Measurements from ENCODE around the gene CD58.

The CD58 gene

GRCh38 chr1:116472431-116472961, 98.3 kb downstream of the CD58 start:
- no peak for TF ChIP-seq CTCF (IDR thresholded peaks at IDR 0.05; ENCODE audit: low read depth, low read length)
- no peak overlapping the region for H3K4me3 ChIP-seq (ENCODE audit: low read depth, low read length)

GRCh38 chr1:116471241-116471640, 99.6 kb downstream of the CD58 start:
- H3K4me3 ChIP-seq (ENCODE audit: low read depth, low read length): no peak overlapping the region
- TF ChIP-seq CTCF (IDR thresholded peaks at IDR 0.05; ENCODE audit: low read depth, low read length): no peak

DNA sequence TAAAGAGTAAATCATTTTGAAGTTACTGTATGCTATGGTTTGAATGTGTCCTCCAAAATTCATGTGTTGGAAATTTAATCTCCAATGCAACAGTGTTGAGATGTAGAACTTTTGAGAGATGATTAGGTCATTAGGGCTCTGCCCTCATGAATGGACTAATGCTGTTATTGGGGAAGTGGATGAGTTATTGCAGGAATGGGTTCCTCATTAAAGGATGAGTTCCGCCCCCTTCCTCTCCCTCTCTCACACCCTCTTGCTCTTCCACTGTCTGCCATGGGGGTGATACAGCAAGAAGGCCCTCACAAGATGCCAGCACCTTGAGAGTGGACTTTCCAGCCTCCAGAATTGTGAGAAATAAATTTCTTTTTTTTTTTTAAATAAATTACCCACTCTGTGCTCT, 100.2 kb downstream of the CD58 start:
- TF ChIP-seq CTCF (IDR thresholded peaks at IDR 0.05; ENCODE audit: low read depth, low read length): no peak

DNA sequence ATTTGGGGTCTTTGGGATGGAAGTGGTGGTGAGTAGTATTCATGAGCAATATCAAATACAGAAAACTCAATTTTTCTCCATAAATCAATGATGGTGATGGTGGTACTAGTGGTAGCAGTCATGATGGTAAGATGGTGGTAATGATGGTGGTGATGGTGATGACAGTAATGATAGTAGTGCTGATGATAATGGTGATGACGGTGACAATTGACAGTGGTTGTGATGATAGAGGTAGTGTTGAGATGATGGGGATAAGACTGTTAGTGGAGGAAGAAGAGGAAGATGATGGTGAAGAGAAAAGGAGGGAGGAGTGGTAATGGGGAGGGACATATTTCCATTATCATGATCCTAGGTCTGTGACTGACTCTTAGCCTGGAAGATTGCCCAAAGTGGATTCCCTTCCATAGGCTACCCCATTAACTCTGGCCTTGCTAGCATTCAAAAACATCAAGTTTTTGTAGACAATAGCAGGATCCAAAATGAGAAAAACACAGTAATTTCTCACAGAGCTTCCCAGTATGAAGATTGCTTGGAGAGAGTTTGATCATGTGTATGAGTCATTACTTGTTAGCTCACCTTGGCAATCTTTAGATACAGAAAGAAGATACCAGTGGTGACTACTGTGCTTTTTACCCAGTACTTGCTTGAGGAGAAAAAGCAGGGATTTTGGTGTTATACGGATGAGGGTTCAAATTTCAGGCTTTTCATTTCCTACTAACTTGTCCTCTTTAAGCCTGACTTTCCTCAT, 103.8 kb downstream of the CD58 start:
- H3K4me3 ChIP-seq (ENCODE audit: low read depth, low read length): no peak overlapping the region
- TF ChIP-seq CTCF (IDR thresholded peaks at IDR 0.05; ENCODE audit: low read depth, low read length): no peak

More for the DNA sequence above, 100.2 kb downstream of the CD58 start:
- no peak overlapping the region for H3K4me3 ChIP-seq (ENCODE audit: low read depth, low read length)

DNA sequence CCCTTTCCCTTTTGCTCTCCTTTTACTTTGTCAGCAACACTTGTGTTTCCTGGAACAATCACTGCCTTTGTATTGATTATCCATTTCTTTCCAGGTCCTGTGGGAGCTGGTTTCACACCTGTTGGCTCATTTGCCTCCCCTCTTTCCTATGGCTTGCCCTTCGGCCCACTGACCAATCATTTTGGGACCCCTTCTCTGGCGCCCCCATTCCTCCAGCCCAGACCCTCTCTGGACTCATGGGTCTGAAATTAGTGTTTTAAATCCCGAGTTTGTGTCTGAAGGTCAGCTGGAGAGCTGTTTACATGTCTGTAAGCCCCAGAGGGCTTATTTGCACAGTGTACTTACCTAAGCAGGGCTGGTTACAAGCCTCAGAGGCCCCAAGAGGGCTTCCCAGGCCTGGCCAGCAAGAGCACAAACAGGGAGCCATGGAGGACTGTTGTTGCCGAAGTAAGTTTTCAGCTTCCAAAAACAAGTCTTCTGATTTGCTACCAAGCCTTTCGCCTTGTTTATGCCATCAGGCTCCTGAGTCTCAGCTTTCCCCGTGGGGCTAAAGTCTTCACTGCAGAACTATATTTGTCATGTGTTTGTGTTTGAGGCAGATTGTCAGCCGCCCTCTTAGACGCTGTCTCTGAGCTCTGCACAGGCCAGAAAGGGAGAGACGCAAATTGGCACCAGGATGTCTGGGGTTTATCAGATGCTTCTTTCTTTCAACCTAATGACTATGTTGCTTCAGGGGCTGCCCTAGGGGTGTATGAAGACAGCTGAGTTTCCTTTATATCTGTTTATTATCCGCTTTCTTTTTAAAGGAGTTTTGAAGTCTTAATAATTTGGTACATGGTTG, 104.8 kb downstream of the CD58 start:
- TF ChIP-seq CTCF (IDR thresholded peaks at IDR 0.05; ENCODE audit: low read depth, low read length): no peak
- H3K4me3 ChIP-seq (ENCODE audit: low read depth, low read length): no peak overlapping the region

DNA sequence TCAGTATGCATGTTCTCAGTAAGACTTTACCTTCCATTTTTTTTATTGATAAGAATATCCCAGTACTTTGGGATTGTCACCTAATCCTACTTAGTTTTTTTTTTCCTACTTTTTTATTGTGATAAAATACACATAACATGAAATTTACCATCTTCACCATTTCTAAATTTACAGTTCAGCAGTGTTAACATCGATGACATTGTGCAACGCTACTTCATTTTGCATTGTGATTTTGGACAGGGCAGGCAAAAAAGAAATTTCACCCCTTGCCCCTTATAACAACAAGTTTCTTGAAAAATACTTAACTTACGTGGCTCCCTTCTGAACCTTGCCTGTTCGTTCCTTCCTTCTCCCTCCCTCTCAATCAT, 105.4 kb downstream of the CD58 start:
- no peak for TF ChIP-seq CTCF (IDR thresholded peaks at IDR 0.05; ENCODE audit: low read depth, low read length)

More for the DNA sequence above, 105.4 kb downstream of the CD58 start:
- no peak overlapping the region for H3K4me3 ChIP-seq (ENCODE audit: low read depth, low read length)
